Neural progenitor cell (in vitro differentiated cells): ENCODE results near the gene FAM78A. TPM values are rescaled to one million over a fixed set of nuclear protein-coding genes. Genes with fewer than 3 reads are reported as not detected.
A peak's percentile ranks its signal among the peaks of the same experiment; 100 is the strongest.

ENCODE experiments used
- DNase-seq: peaks from one replicate; pipeline ENCODE4 v3.0.0-alpha.2; 2016; ENCODE audit warnings: low spot score
- H2AFZ ChIP-seq: fragments of 200-600 bp; sonication (generic); replicated peaks from 2 replicates; pipeline ENCODE4 v1.6.1; 2016; ENCODE audit warnings: antibody characterized with exemption
- H3F3A ChIP-seq: fragments of 200-600 bp; sonication (generic); 2 replicates; pipeline ENCODE4 v1.6.1; 2016; ENCODE audit warnings: antibody characterized with exemption, low read depth
- H3K27ac ChIP-seq: fragments of 200-600 bp; sonication (generic); 2 replicates; pipeline ENCODE4 v1.5.1; 2016; ENCODE audit warnings: mild to moderate bottlenecking
- H3K27me3 ChIP-seq: fragments of 200-600 bp; sonication (generic); 2 replicates; pipeline ENCODE4 v1.6.1; 2016; ENCODE audit warnings: mild to moderate bottlenecking, moderate library complexity
- H3K36me3 ChIP-seq: fragments of 200-600 bp; sonication (generic); 2 replicates; pipeline ENCODE4 v1.5.1; 2016
- H3K4me1 ChIP-seq: fragments of 200-600 bp; sonication (generic); 2 replicates; pipeline ENCODE4 v1.6.1; 2016; ENCODE audit warnings: mixed run types
- H3K4me2 ChIP-seq: fragments of 200-600 bp; sonication (generic); 2 replicates; pipeline ENCODE4 v1.6.1; 2016
- H3K4me3 ChIP-seq: fragments of 200-600 bp; sonication (generic); 2 replicates; pipeline ENCODE4 v1.5.1; 2016
- H3K79me2 ChIP-seq: fragments of 200-600 bp; sonication (generic); 2 replicates; pipeline ENCODE4 v1.6.1; 2016; ENCODE audit warnings: low read depth
- H3K9ac ChIP-seq: fragments of 200-600 bp; sonication (generic); 2 replicates; pipeline ENCODE4 v1.6.1; 2016
- H3K9me3 ChIP-seq: fragments of 200-600 bp; sonication (generic); 2 replicates; pipeline ENCODE4 v1.5.1; 2016; ENCODE audit warnings: low read depth
- H4K20me1 ChIP-seq: fragments of 200-600 bp; sonication (generic); 2 replicates; pipeline ENCODE4 v1.6.1; 2016; ENCODE audit warnings: low read depth
- H3K27ac Mint-ChIP-seq: 3 replicates; pipeline ENCODE4 v1.8.0; 2021; ENCODE audit warnings: mixed read lengths
- H3K27me3 Mint-ChIP-seq: 2 replicates; pipeline ENCODE4 v1.8.0; 2022; ENCODE audit warnings: low read depth, mild to moderate bottlenecking, inconsistent platforms, moderate library complexity, mixed read lengths; ENCODE audit not compliant: insufficient read depth
- H3K36me3 Mint-ChIP-seq: 3 replicates; pipeline ENCODE4 v1.8.0; 2021; ENCODE audit warnings: mixed read lengths
- H3K4me1 Mint-ChIP-seq: 3 replicates; pipeline ENCODE4 v1.8.0; 2021; ENCODE audit warnings: mixed read lengths
- H3K4me3 Mint-ChIP-seq: 3 replicates; pipeline ENCODE4 v1.8.0; 2021; ENCODE audit warnings: mild to moderate bottlenecking, moderate library complexity, mixed read lengths
- H3K9me3 Mint-ChIP-seq: 3 replicates; pipeline ENCODE4 v1.8.0; 2020; ENCODE audit warnings: mixed read lengths
- EZH2 ChIP-seq: fragments of 200-600 bp; sonication (generic); IDR thresholded peaks from 2 replicates; pipeline ENCODE4 v1.6.1; 2017; ENCODE audit warnings: antibody characterized with exemption, mild to moderate bottlenecking, moderate library complexity
- EZH2phosphoT487 ChIP-seq: fragments of 200-600 bp; sonication (generic); IDR thresholded peaks from 2 replicates; pipeline ENCODE4 v1.6.1; 2017; ENCODE audit warnings: antibody characterized with exemption
- total RNA-seq: library from RNA; depleted of rRNA; stranded (reverse); fragments of >200 nt; gene quantifications from 2 replicates; pipeline ENCODE4 v1.2.3, GENCODE V29; 2015; ENCODE audit warnings: low replicate concordance
- TF ChIP-seq, protein P1 (sequence below): fragments of 200-600 bp; sonication (generic); IDR thresholded peaks from 2 replicates; pipeline ENCODE4 v1.5.1; 2017; ENCODE audit warnings: antibody characterized with exemption, mild to moderate bottlenecking

FAM78A gene, protein sequence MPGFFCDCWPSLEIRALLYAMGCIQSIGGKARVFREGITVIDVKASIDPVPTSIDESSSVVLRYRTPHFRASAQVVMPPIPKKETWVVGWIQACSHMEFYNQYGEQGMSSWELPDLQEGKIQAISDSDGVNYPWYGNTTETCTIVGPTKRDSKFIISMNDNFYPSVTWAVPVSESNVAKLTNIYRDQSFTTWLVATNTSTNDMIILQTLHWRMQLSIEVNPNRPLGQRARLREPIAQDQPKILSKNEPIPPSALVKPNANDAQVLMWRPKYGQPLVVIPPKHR
- 0.32 and 1.5 TPM in 2 replicates for total RNA-seq

DNA sequence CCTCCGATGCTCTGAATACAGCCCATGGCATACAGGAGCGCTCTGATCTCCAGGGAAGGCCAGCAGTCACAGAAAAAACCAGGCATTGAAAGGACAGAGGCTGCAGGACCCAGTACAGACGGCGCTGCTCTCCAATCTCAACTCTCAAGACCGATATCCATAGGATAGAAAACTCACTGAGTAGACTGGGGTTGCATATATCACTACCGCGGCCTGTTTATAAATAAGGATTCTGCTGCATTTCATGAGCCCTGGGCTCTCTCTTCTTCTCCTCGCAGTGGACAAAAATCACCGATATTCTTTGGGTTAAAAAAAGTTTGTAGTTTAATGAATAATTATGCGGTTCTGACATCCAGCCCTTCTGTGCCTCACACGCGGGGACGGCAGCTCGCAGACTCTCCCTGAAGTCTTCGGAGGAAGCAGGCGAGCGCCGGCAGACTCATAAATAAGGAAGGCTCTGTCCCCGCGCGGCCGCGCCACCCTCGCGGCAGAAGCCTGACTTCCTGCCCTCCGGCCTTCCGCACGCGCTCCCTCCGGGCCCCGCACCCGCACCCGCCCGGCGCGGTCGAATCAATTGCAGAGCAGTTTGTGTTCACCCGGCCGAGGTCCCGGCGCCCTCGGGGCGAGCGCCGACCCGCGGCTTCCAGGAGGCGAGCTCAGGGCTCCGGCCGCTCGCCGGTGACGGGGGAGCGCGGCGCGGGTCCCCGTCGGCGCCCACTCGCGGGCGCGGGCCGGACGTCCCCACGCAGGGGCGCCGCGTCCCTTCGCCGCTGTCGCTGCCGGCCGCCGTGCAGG, at the start of gene FAM78A:
Gene FAM78A (minus strand): TSS at position 417 of the 795 bp plus-strand sequence. CDS start 331 bp downstream, at position 86.
- H3K9me3 ChIP-seq, result no peaks in the 10 kb centered on the region
- H3F3A ChIP-seq, result peaks cover 17% of the 10 kb centered on the region
- H3K9me3 Mint-ChIP-seq, result no peaks in the 10 kb centered on the region
- peaks cover 49% of the 10 kb centered on the region for H3K27me3 ChIP-seq
- H3K27me3 Mint-ChIP-seq, result peaks cover 27% of the 10 kb centered on the region
- H3K27ac ChIP-seq, result no peak within 1 kb of the TSS
- peak within 1 kb of the TSS; percentile 79 for H3K4me3 Mint-ChIP-seq
- no peaks in the 10 kb centered on the region for H3K36me3 ChIP-seq
- H3K79me2 ChIP-seq, result no peaks in the 10 kb centered on the region
- H4K20me1 ChIP-seq, result peaks cover 12% of the 10 kb centered on the region
- DNase-seq, result peak; percentile 63
- peak within 1 kb of the TSS; percentile 81 for H3K4me3 ChIP-seq
- TF ChIP-seq EZH2phosphoT487, result peak; percentile 79
- TF ChIP-seq EZH2, result peak; percentile 88
- TF ChIP-seq, protein P1, sequence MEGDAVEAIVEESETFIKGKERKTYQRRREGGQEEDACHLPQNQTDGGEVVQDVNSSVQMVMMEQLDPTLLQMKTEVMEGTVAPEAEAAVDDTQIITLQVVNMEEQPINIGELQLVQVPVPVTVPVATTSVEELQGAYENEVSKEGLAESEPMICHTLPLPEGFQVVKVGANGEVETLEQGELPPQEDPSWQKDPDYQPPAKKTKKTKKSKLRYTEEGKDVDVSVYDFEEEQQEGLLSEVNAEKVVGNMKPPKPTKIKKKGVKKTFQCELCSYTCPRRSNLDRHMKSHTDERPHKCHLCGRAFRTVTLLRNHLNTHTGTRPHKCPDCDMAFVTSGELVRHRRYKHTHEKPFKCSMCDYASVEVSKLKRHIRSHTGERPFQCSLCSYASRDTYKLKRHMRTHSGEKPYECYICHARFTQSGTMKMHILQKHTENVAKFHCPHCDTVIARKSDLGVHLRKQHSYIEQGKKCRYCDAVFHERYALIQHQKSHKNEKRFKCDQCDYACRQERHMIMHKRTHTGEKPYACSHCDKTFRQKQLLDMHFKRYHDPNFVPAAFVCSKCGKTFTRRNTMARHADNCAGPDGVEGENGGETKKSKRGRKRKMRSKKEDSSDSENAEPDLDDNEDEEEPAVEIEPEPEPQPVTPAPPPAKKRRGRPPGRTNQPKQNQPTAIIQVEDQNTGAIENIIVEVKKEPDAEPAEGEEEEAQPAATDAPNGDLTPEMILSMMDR, result no peak
- no peaks in the 10 kb centered on the region for H3K36me3 Mint-ChIP-seq
- no peak within 1 kb of the TSS for H3K9ac ChIP-seq
- peak within 1 kb of the TSS; percentile 99 for H3K4me2 ChIP-seq
- H3K4me1 Mint-ChIP-seq, result peaks cover 22% of the 10 kb centered on the region
- peaks cover 19% of the 10 kb centered on the region for H3K4me1 ChIP-seq
- H3K27ac Mint-ChIP-seq, result no peak within 1 kb of the TSS
- peak within 1 kb of the TSS; percentile 87 for H2AFZ ChIP-seq

DNA sequence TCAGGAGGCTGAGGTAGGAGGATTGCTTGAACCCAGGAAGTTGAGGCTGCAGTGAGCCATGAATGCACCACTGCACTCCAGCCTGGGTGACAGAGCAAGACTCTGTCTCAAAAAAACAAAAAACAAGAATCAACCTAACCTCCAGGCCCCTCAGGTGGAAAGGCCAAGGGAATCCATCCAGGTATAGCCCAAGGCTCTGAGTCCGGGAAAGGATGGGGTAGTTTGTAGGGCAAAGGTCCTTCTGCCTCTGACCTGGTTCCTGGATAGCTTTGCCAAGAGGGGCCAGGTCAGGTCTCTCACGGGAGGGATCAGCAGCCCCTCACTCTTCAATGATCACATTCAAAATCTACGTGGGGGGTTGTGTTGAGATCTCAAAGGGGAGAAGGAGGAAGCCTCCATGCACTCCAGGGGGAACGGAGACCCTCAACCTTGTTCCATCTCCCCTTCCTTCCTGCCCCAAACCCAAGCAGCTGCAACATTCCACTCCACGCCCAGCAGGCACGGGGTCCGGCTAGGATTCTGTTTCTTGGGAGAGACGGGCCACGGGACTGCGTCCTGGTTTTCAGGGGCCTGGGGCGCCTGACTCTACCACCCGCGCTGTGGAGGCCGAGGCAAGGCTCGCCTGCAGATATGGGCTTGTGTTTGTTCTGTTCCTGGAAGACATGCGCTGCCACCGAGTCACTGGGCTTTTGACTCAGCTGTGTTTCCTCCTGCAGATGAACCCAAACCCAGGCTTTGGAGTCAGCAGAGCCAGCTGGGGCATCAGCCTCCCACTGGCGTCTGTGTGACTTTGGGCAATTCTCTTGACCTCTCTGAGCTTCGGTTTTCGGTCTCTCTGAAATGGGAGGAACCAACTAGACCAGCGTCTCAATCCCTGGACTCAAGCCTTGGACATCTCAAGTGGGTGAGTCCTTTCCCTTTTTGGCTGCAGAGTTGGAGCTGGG, 48.7 kb upstream of the FAM78A start:
- no peak for DNase-seq
- Histone ChIP-seq H2AFZ (no peak overlapping the region), H3F3A (peaks cover 7% of the 10 kb centered on the region), H3K9me3 (no peaks in the 10 kb centered on the region), H3K4me3 (no peak overlapping the region), H3K27me3 (no peaks in the 10 kb centered on the region), H3K4me1 (peaks cover 14% of the 10 kb centered on the region), H3K79me2 (no peaks in the 10 kb centered on the region), H3K36me3 (no peaks in the 10 kb centered on the region), H3K4me2 (no peak overlapping the region), H3K27ac (no peak overlapping the region), H4K20me1 (no peaks in the 10 kb centered on the region), H3K9ac (no peak overlapping the region)
- Mint-ChIP-seq H3K4me3 (no peak overlapping the region), H3K9me3 (no peaks in the 10 kb centered on the region), H3K27me3 (no peaks in the 10 kb centered on the region), H3K36me3 (no peaks in the 10 kb centered on the region), H3K4me1 (peaks cover 8% of the 10 kb centered on the region), H3K27ac (no peak overlapping the region)
- TF ChIP-seq EZH2 (no peak), EZH2phosphoT487 (no peak)
- TF ChIP-seq, protein P1, result no peak

DNA sequence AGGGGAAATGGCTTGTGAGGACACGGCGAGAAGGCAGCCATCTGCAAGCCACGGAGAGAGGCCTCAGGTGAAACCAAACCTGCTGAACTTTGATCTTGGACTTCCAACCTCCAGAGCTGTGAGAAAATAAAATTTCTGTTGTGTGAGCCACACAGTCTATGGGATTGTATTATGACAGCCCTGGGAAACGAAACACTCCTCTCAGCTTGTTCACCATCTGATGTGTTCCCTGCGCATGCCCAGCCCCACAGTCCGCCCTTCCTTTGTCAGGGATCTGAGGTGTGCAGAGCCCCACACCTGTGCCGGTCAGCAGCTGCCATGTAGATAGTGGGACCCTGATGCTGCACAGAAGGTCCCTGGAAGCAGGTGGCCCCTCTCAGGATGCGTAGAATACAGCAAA, 47.3 kb upstream of the FAM78A start:
- peaks cover 2% of the 10 kb centered on the region for H3K4me1 Mint-ChIP-seq
- no peaks in the 10 kb centered on the region for H3K27me3 Mint-ChIP-seq
- no peak overlapping the region for H3K4me3 ChIP-seq
- no peaks in the 10 kb centered on the region for H3F3A ChIP-seq
- no peaks in the 10 kb centered on the region for H3K36me3 Mint-ChIP-seq
- no peak overlapping the region for H3K27ac ChIP-seq
- no peak overlapping the region for H3K27ac Mint-ChIP-seq
- no peak overlapping the region for H3K4me2 ChIP-seq
- no peak for DNase-seq
- H3K4me1 ChIP-seq, result no peaks in the 10 kb centered on the region
- H3K36me3 ChIP-seq, result no peaks in the 10 kb centered on the region
- H3K9me3 ChIP-seq, result no peaks in the 10 kb centered on the region
- H3K79me2 ChIP-seq, result no peaks in the 10 kb centered on the region
- H3K9me3 Mint-ChIP-seq, result no peaks in the 10 kb centered on the region
- H3K4me3 Mint-ChIP-seq, result no peak overlapping the region
- no peaks in the 10 kb centered on the region for H3K27me3 ChIP-seq
- TF ChIP-seq EZH2, result no peak
- no peak for TF ChIP-seq EZH2phosphoT487
- TF ChIP-seq, protein P1, result no peak
- H4K20me1 ChIP-seq, result no peaks in the 10 kb centered on the region
- H3K9ac ChIP-seq, result no peak overlapping the region
- H2AFZ ChIP-seq, result no peak overlapping the region
